Measurements from ENCODE around the gene MADCAM1. TPM values are rescaled to one million over a fixed set of nuclear protein-coding genes. Genes with fewer than 3 reads are reported as not detected.

Gene MADCAM1
- total RNA-seq, 2 experiments from 2014 or later, result 0.15 TPM; not detected in 1

- DNase-seq, result no peak
- Mint-ChIP-seq H3K27ac (peak overlapping the region; percentile 87), H3K9me3 (no peaks in the 10 kb centered on the region), H3K36me3 (ENCODE audit: low read depth) (peaks cover 2% of the 10 kb centered on the region), H3K4me1 (peaks cover 22% of the 10 kb centered on the region), H3K27me3 (peaks cover 8% of the 10 kb centered on the region), H3K4me3 (peak overlapping the region; percentile 77)
- CTCF ChIA-PET, result interaction anchor here (1.0 to 5.0 kb wide), 4 partner anchors 8 to 24 kb away, joined by 4 to 47 read pairs (median 12); partner anchors contain the start of gene TPGS1
- POLR2A ChIA-PET, result interaction anchor here (2.5 kb wide), 1 partner anchor 20 kb away, joined by 8 read pairs; no protein-coding TSS in a partner anchor
Observed at GRCh38 chr19:530134-531008, 34.1 kb downstream of the MADCAM1 start.

GRCh38 chr19:531009-531752, 34.9 kb downstream of the MADCAM1 start:
- Mint-ChIP-seq H3K4me3 (peak overlapping the region; percentile 77), H3K4me1 (peaks cover 22% of the 10 kb centered on the region), H3K27ac (peak overlapping the region; percentile 87), H3K27me3 (peaks cover 3% of the 10 kb centered on the region), H3K9me3 (no peaks in the 10 kb centered on the region), H3K36me3 (ENCODE audit: low read depth) (peaks cover 3% of the 10 kb centered on the region)
- ChIA-PET POLR2A (interaction anchor here (0.6 to 2.5 kb wide), 2 partner anchors 14 to 21 kb away, joined by 3 to 8 read pairs; no protein-coding TSS in a partner anchor), CTCF (interaction anchor here (1.2 to 5.0 kb wide), 5 partner anchors 9 to 29 kb away, joined by 4 to 47 read pairs (median 11); partner anchors contain the start of gene TPGS1)
- DNase-seq, result peak; percentile 84

GRCh38 chr19:531753-532560, 35.7 kb downstream of the MADCAM1 start, which contains the start of gene CDC34:
TSS of gene CDC34 (plus strand) at chr19:531760. CDS start at chr19:531932, 172 bp downstream.
- peak within 1 kb of the TSS; percentile 87 for H3K27ac Mint-ChIP-seq
- H3K9me3 Mint-ChIP-seq, result no peaks in the 10 kb centered on the region
- peaks cover 5% of the 10 kb centered on the region for H3K36me3 Mint-ChIP-seq (ENCODE audit: low read depth)
- H3K27me3 Mint-ChIP-seq, result no peaks in the 10 kb centered on the region
- peak within 1 kb of the TSS; percentile 85 for H3K4me3 Mint-ChIP-seq
- POLR2A ChIA-PET, result interaction anchor here (0.6 to 2.5 kb wide), 2 partner anchors 15 to 21 kb away, joined by 3 to 8 read pairs; no protein-coding TSS in a partner anchor
- H3K4me1 Mint-ChIP-seq, result peaks cover 20% of the 10 kb centered on the region
- CTCF ChIA-PET, result interaction anchor here (1.1 to 5.0 kb wide), 7 partner anchors 10 to 209 kb away, joined by 3 to 47 read pairs (median 6); partner anchors contain the start of gene TPGS1
- DNase-seq, result no peak

GRCh38 chr19:532561-533363, 36.5 kb downstream of the MADCAM1 start:
- no peaks in the 10 kb centered on the region for H3K27me3 Mint-ChIP-seq
- peak overlapping the region; percentile 85 for H3K4me3 Mint-ChIP-seq
- peak; percentile 55 for DNase-seq
- no peaks in the 10 kb centered on the region for H3K9me3 Mint-ChIP-seq
- peak overlapping the region; percentile 88 for H3K27ac Mint-ChIP-seq
- H3K36me3 Mint-ChIP-seq (ENCODE audit: low read depth), result peaks cover 5% of the 10 kb centered on the region
- H3K4me1 Mint-ChIP-seq, result peaks cover 20% of the 10 kb centered on the region
- ChIA-PET POLR2A (no interaction called here), CTCF (interaction anchor here (1.1 to 5.0 kb wide), 7 partner anchors 10 to 209 kb away, joined by 3 to 47 read pairs (median 6); partner anchors contain the start of gene TPGS1)

- no peak for DNase-seq
- H3K9me3 Mint-ChIP-seq, result no peaks in the 10 kb centered on the region
Observed at GRCh38 chr19:533364-534058, 37.2 kb downstream of the MADCAM1 start.

GRCh38 chr19:534088-534487, 37.8 kb downstream of the MADCAM1 start:
- Mint-ChIP-seq H3K27me3 (no peaks in the 10 kb centered on the region), H3K4me3 (peak overlapping the region; percentile 85), H3K27ac (no peak overlapping the region), H3K4me1 (peaks cover 20% of the 10 kb centered on the region), H3K36me3 (ENCODE audit: low read depth) (peaks cover 11% of the 10 kb centered on the region), H3K9me3 (no peaks in the 10 kb centered on the region)
- ChIA-PET POLR2A (no interaction called here), CTCF (no interaction called here)
- no peak for DNase-seq

More at GRCh38 chr19:533364-534058, 37.2 kb downstream of the MADCAM1 start:
- Mint-ChIP-seq H3K27ac (peak overlapping the region; percentile 88), H3K4me1 (peaks cover 20% of the 10 kb centered on the region), H3K4me3 (peak overlapping the region; percentile 85), H3K27me3 (no peaks in the 10 kb centered on the region), H3K36me3 (ENCODE audit: low read depth) (peaks cover 11% of the 10 kb centered on the region)
- CTCF ChIA-PET, result interaction anchor here (1.5 to 5.0 kb wide), 2 partner anchors 23 to 51 kb away, joined by 4 to 47 read pairs; no protein-coding TSS in a partner anchor
- POLR2A ChIA-PET, result no interaction called here

GRCh38 chr19:535017-535835, 38.9 kb downstream of the MADCAM1 start:
- H3K4me1 Mint-ChIP-seq, result peaks cover 17% of the 10 kb centered on the region
- H3K27ac Mint-ChIP-seq, result no peak overlapping the region
- DNase-seq, result no peak
- peak overlapping the region; percentile 49 for H3K4me3 Mint-ChIP-seq
- peaks cover 11% of the 10 kb centered on the region for H3K36me3 Mint-ChIP-seq (ENCODE audit: low read depth)
- H3K9me3 Mint-ChIP-seq, result no peaks in the 10 kb centered on the region
- ChIA-PET CTCF (interaction anchor here (0.5 to 1.0 kb wide), 5 partner anchors 14 to 1360 kb away, joined by 3 to 4 read pairs (median 3); no protein-coding TSS in a partner anchor), POLR2A (no interaction called here)
- H3K27me3 Mint-ChIP-seq, result no peaks in the 10 kb centered on the region

- peaks cover 11% of the 10 kb centered on the region for H3K36me3 Mint-ChIP-seq (ENCODE audit: low read depth)
- no peaks in the 10 kb centered on the region for H3K9me3 Mint-ChIP-seq
- H3K27me3 Mint-ChIP-seq, result no peaks in the 10 kb centered on the region
- DNase-seq, result no peak
- H3K4me1 Mint-ChIP-seq, result peaks cover 15% of the 10 kb centered on the region
- no peak overlapping the region for H3K27ac Mint-ChIP-seq
- CTCF ChIA-PET, result interaction anchor here (1.0 kb wide), 1 partner anchor 26 kb away, joined by 4 read pairs; no protein-coding TSS in a partner anchor
- H3K4me3 Mint-ChIP-seq, result no peak overlapping the region
- POLR2A ChIA-PET, result no interaction called here
Observed at GRCh38 chr19:536031-536880, 40.0 kb downstream of the MADCAM1 start.

- Mint-ChIP-seq H3K4me3 (no peak overlapping the region), H3K27ac (no peak overlapping the region), H3K4me1 (peaks cover 15% of the 10 kb centered on the region), H3K27me3 (no peaks in the 10 kb centered on the region), H3K9me3 (no peaks in the 10 kb centered on the region), H3K36me3 (ENCODE audit: low read depth) (peaks cover 11% of the 10 kb centered on the region)
- ChIA-PET CTCF (no interaction called here), POLR2A (no interaction called here)
- no peak for DNase-seq
Observed at GRCh38 chr19:536881-537404, 40.7 kb downstream of the MADCAM1 start.
